Measurements from ENCODE around the gene SLC2A4.
A peak's percentile ranks its signal among the peaks of the same experiment; 100 is the strongest.

The SLC2A4 gene

GRCh38 chr17:7307686-7308624 lies 26.4 kb downstream of the SLC2A4 start:
- peak; percentile 45 for DNase-seq

GRCh38 chr17:7308625-7309433 lies 27.3 kb downstream of the SLC2A4 start:
- DNase-seq = peak; percentile 82

- DNase-seq = no peak
Observed at GRCh38 chr17:7309628-7310027, 28.1 kb downstream of the SLC2A4 start.

- no peak for DNase-seq
Observed at GRCh38 chr17:7311110-7311705, 29.7 kb downstream of the SLC2A4 start.

- no peak for DNase-seq
Observed at GRCh38 chr17:7312432-7313087, 31.0 kb downstream of the SLC2A4 start.

GRCh38 chr17:7313088-7313889 lies 31.8 kb downstream of the SLC2A4 start:
- peak; percentile 15 for DNase-seq

- DNase-seq = peak; percentile 14
Observed at GRCh38 chr17:7313890-7314718, 32.6 kb downstream of the SLC2A4 start.

- peak; percentile 81 for DNase-seq
Observed at GRCh38 chr17:7314719-7315569, 33.4 kb downstream of the SLC2A4 start, which contains the start of gene GPS2. Gene GPS2, minus strand, starts transcription at chr17:7315360. Its CDS starts 308 bp downstream, at chr17:7315052.

- no peak for DNase-seq
Observed at GRCh38 chr17:7315570-7316235, 34.2 kb downstream of the SLC2A4 start.

GRCh38 chr17:7317161-7317803 lies 35.8 kb downstream of the SLC2A4 start:
- no peak for DNase-seq

- DNase-seq = no peak
Observed at GRCh38 chr17:7318121-7318860, 36.8 kb downstream of the SLC2A4 start.

GRCh38 chr17:7321466-7321865 lies 39.9 kb downstream of the SLC2A4 start:
- no peak for DNase-seq

GRCh38 chr17:7322520-7323194 lies 41.1 kb downstream of the SLC2A4 start:
- DNase-seq = no peak

GRCh38 chr17:7323731-7324437 lies 42.4 kb downstream of the SLC2A4 start:
- peak; percentile 44 for DNase-seq

- DNase-seq = no peak
Observed at GRCh38 chr17:7324438-7324779, 42.9 kb downstream of the SLC2A4 start.

- no peak for DNase-seq
Observed at GRCh38 chr17:7325031-7325528, 43.6 kb downstream of the SLC2A4 start.

GRCh38 chr17:7326186-7326585 lies 44.7 kb downstream of the SLC2A4 start:
- DNase-seq = no peak
